Transverse colon (tissue), 4 donors: Measurements from ENCODE around the gene HAS3.

Experiments used
- CTCF ChIP-seq, 5 experiments: fragments of 200-600 bp in 3 of 5; fragments of 450-650 bp in 2 of 5; sonication (generic) in 3 of 5; IDR thresholded peaks; 1 replicate in 2 of 5; 2 replicates in 3 of 5; pipeline ENCODE4 v1.5.1; 2016 to 2017; ENCODE audit warnings: antibody characterized with exemption in 5 of 5, inconsistent platforms in 3 of 5, mild to moderate bottlenecking in 2 of 5, moderate library complexity in 1 of 5
- EP300 ChIP-seq: sonication (generic); formaldehyde crosslinking; IDR thresholded peaks from one replicate; pipeline ENCODE4 v1.6.1; 2017; ENCODE audit warnings: antibody characterized with exemption, low read depth
- POLR2A ChIP-seq: fragments of 450-650 bp; IDR thresholded peaks from one replicate; pipeline ENCODE4 v1.6.1; 2016; ENCODE audit warnings: antibody characterized with exemption, mild to moderate bottlenecking, moderate library complexity
- POLR2AphosphoS5 ChIP-seq, 3 donors: sonication (generic); formaldehyde crosslinking; IDR thresholded peaks; one replicate each; pipeline ENCODE4 v1.6.1; 2016; ENCODE audit warnings: antibody characterized with exemption in 3 of 3

- TF ChIP-seq CTCF (IDR thresholded peaks at IDR 0.05) (no peak), POLR2AphosphoS5 (IDR thresholded peaks at IDR 0.05) (no peak), POLR2A (no peak), EP300 (no peak)
Observed at GRCh38 chr16:69108064-69108904, 2.8 kb downstream of the HAS3 start.
